H1 (cell line): ENCODE data around the gene SPOCK1. TPM values are rescaled to one million over a fixed set of nuclear protein-coding genes. Genes with fewer than 3 reads are reported as not detected.

Source experiments
- CHD1 ChIP-seq: IDR thresholded peaks from 2 replicates; pipeline ENCODE4 v1.6.1; 2012; ENCODE audit warnings: low read depth, low read length, improper control_type of control experiment
- NRF1 ChIP-seq: IDR thresholded peaks from 2 replicates; pipeline ENCODE4 v1.6.1; 2011; ENCODE audit warnings: mild to moderate bottlenecking, low read depth, low read length, improper control_type of control experiment
- PHF8 ChIP-seq: fragments of 200-600 bp; sonication (generic); conservative IDR thresholded peaks from 2 replicates; pipeline ENCODE4 v1.7.1; 2012; ENCODE audit warnings: low read depth, mild to moderate bottlenecking, inconsistent platforms, low read length, moderate library complexity
- POLR2AphosphoS5 ChIP-seq: IDR thresholded peaks from 2 replicates; pipeline ENCODE4 v1.6.1; 2011; ENCODE audit warnings: low read depth, low read length
- RAD21 ChIP-seq, 2 experiments: IDR thresholded peaks in 1 of 2; conservative IDR thresholded peaks in 1 of 2; 2 replicates each; pipeline ENCODE4 v1.6.1; 2011; ENCODE audit warnings: low read depth in 2 of 2, low read length in 2 of 2, improper control_type of control experiment in 1 of 2, inconsistent platforms in 1 of 2, mild to moderate bottlenecking in 1 of 2, moderate library complexity in 1 of 2
- RBBP5 ChIP-seq: IDR thresholded peaks from 2 replicates; pipeline ENCODE4 v1.7.1; 2012; ENCODE audit warnings: low read depth, mild to moderate bottlenecking, inconsistent platforms, low read length, moderate library complexity, borderline replicate concordance
- ZNF274 ChIP-seq: IDR thresholded peaks from 2 replicates; pipeline ENCODE4 v1.7.0; 2012; ENCODE audit warnings: low read length, borderline replicate concordance; ENCODE audit errors: extremely low read depth
- polyA plus RNA-seq, 7 experiments: library from polyadenylated mRNA; depleted of rRNA in 3 of 7; stranded (reverse) in 5 of 7; unstranded in 2 of 7; fragments of >200 nt in 5 of 7; fragments of 200-250 nt in 2 of 7; gene quantifications; 1 replicate in 5 of 7; 2 replicates in 1 of 7; 4 replicates in 1 of 7; pipeline versions ENCODE4 v1.2.1 to v1.2.3, GENCODE V29; 2011 to 2013; ENCODE audit warnings: missing spikeins in 2 of 7, mixed read lengths in 2 of 7
- total RNA-seq: library from RNA; stranded (reverse); fragmentation: NEBNext Ultra II Directional; extraction: Animal tissue kit (Norgen Biotek cat#: 25700); gene quantifications from 2 replicates; pipeline ENCODE4 v1.2.1, GENCODE V29; 2021

SPOCK1 gene
- total and polyA plus RNA-seq, 2 of the 8 experiments (the other 6 are each of a cell fraction or from before 2014, with no cell fraction given): 6.9 to 18.1 TPM

GRCh38 chr5:137279521-137280231 lies 219.4 kb downstream of the SPOCK1 start (continued):
- TF ChIP-seq NRF1 (no peak), ZNF274 (no peak), PHF8 (no peak), POLR2AphosphoS5 (no peak), CHD1 (no peak), RBBP5 (no peak), RAD21 (IDR thresholded peaks at IDR 0.05 in 1 of 2, conservative IDR thresholded peaks at IDR 0.05 in 1 of 2; ENCODE audit: low read depth in 2 of 2, low read length in 2 of 2) (no peak)
